ENCODE data around the gene TMEM132A. TPM values are rescaled to one million over a fixed set of nuclear protein-coding genes. Genes with fewer than 3 reads are reported as not detected.

Gene TMEM132A
- total and polyA plus RNA-seq, 4 donors = 0.60 to 1.6 (median 1.1) TPM

DNA sequence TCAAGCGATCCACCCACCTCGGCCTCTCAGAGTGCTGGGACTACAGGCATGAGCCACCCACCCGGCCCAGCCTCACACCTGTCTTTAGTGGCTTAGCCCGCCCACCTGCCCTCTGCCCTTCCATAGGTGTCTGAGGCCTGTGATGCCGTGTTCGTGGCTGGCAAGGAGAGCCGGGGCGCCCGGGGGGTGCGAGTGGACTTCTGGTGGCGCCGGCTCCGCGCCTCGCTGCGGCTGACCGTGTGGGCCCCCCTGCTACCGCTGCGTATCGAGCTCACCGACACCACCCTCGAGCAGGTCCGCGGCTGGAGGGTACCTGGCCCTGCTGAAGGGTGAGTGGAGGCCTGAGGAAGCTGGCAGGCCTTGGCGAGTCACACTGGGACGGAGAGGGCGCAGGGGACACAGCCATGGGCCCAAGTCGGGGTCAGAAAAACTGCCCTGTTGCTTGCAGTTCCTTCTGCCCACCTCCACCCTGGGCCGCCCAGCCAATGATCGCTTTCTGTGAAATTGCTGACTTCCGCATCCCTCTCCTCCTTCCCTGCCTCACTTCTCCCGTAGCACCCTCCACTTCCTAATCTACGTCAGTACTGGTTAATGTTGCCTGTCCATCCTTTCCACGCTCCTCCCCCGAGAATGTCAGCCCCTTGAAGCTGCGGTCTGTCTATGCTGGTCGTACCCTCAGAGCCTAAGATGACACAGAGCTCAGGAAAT lies 9.3 kb downstream of the TMEM132A start:
- TF ChIP-seq HNF4G (IDR thresholded peaks at IDR 0.05) (no peak), RAD21 (IDR thresholded peaks at IDR 0.05) (no peak), JUND (IDR thresholded peaks at IDR 0.05) (no peak), RXRA (IDR thresholded peaks at IDR 0.05) (no peak), MAX (IDR thresholded peaks at IDR 0.05) (no peak), NR2F2 (IDR thresholded peaks at IDR 0.05) (no peak), FOXA2 (IDR thresholded peaks at IDR 0.05) (no peak), EGR1 (IDR thresholded peaks at IDR 0.05; ENCODE audit: low read depth in 2 of 2) (no peak), GABPA (IDR thresholded peaks at IDR 0.05 in 1 of 2, conservative IDR thresholded peaks at IDR 0.05 in 1 of 2) (no peak), HNF4A (conservative IDR thresholded peaks at IDR 0.05) (no peak)
- TF ChIP-seq, protein P1, sequence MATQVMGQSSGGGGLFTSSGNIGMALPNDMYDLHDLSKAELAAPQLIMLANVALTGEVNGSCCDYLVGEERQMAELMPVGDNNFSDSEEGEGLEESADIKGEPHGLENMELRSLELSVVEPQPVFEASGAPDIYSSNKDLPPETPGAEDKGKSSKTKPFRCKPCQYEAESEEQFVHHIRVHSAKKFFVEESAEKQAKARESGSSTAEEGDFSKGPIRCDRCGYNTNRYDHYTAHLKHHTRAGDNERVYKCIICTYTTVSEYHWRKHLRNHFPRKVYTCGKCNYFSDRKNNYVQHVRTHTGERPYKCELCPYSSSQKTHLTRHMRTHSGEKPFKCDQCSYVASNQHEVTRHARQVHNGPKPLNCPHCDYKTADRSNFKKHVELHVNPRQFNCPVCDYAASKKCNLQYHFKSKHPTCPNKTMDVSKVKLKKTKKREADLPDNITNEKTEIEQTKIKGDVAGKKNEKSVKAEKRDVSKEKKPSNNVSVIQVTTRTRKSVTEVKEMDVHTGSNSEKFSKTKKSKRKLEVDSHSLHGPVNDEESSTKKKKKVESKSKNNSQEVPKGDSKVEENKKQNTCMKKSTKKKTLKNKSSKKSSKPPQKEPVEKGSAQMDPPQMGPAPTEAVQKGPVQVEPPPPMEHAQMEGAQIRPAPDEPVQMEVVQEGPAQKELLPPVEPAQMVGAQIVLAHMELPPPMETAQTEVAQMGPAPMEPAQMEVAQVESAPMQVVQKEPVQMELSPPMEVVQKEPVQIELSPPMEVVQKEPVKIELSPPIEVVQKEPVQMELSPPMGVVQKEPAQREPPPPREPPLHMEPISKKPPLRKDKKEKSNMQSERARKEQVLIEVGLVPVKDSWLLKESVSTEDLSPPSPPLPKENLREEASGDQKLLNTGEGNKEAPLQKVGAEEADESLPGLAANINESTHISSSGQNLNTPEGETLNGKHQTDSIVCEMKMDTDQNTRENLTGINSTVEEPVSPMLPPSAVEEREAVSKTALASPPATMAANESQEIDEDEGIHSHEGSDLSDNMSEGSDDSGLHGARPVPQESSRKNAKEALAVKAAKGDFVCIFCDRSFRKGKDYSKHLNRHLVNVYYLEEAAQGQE (IDR thresholded peaks at IDR 0.05) = no peak
- TF ChIP-seq, protein P2, sequence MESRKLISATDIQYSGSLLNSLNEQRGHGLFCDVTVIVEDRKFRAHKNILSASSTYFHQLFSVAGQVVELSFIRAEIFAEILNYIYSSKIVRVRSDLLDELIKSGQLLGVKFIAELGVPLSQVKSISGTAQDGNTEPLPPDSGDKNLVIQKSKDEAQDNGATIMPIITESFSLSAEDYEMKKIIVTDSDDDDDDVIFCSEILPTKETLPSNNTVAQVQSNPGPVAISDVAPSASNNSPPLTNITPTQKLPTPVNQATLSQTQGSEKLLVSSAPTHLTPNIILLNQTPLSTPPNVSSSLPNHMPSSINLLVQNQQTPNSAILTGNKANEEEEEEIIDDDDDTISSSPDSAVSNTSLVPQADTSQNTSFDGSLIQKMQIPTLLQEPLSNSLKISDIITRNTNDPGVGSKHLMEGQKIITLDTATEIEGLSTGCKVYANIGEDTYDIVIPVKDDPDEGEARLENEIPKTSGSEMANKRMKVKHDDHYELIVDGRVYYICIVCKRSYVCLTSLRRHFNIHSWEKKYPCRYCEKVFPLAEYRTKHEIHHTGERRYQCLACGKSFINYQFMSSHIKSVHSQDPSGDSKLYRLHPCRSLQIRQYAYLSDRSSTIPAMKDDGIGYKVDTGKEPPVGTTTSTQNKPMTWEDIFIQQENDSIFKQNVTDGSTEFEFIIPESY (IDR thresholded peaks at IDR 0.05) = no peak
- TF ChIP-seq, protein P3, sequence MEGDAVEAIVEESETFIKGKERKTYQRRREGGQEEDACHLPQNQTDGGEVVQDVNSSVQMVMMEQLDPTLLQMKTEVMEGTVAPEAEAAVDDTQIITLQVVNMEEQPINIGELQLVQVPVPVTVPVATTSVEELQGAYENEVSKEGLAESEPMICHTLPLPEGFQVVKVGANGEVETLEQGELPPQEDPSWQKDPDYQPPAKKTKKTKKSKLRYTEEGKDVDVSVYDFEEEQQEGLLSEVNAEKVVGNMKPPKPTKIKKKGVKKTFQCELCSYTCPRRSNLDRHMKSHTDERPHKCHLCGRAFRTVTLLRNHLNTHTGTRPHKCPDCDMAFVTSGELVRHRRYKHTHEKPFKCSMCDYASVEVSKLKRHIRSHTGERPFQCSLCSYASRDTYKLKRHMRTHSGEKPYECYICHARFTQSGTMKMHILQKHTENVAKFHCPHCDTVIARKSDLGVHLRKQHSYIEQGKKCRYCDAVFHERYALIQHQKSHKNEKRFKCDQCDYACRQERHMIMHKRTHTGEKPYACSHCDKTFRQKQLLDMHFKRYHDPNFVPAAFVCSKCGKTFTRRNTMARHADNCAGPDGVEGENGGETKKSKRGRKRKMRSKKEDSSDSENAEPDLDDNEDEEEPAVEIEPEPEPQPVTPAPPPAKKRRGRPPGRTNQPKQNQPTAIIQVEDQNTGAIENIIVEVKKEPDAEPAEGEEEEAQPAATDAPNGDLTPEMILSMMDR (IDR thresholded peaks at IDR 0.05; ENCODE audit: low read depth, low read length, missing input control) = no peak
- Histone ChIP-seq H3K4me3 (ENCODE audit: low read depth in 1 of 3, low read length in 3 of 3) (no peak overlapping the region), H3K9me3 (ENCODE audit: control insufficient read depth in 4 of 4, low read length in 3 of 4) (no peaks in the 10 kb centered on the region), H3K9ac (ENCODE audit: low read depth in 1 of 2, low read length in 2 of 2) (no peak overlapping the region), H3K36me3 (ENCODE audit: control insufficient read depth in 4 of 4, insufficient read depth in 3 of 4, low read depth in 1 of 4, low read length in 3 of 4) (peaks cover 0 to 4% (median 1%) of the 10 kb centered on the region in 4 donors), H3K27ac (ENCODE audit: low read depth in 1 of 2, low read length in 2 of 2) (no peak overlapping the region), H3K27me3 (ENCODE audit: control insufficient read depth in 4 of 4, insufficient read depth in 4 of 4, low read length in 3 of 4) (no peaks in the 10 kb centered on the region), H3K4me1 (ENCODE audit: control insufficient read depth in 4 of 4, insufficient read depth in 4 of 4, low read length in 3 of 4) (no peaks in the 10 kb centered on the region)
- DNase-seq (ENCODE audit: low spot score) = no peak
- WGBS = 92% methylated on average over 37 of the region's 37 CpGs

DNA sequence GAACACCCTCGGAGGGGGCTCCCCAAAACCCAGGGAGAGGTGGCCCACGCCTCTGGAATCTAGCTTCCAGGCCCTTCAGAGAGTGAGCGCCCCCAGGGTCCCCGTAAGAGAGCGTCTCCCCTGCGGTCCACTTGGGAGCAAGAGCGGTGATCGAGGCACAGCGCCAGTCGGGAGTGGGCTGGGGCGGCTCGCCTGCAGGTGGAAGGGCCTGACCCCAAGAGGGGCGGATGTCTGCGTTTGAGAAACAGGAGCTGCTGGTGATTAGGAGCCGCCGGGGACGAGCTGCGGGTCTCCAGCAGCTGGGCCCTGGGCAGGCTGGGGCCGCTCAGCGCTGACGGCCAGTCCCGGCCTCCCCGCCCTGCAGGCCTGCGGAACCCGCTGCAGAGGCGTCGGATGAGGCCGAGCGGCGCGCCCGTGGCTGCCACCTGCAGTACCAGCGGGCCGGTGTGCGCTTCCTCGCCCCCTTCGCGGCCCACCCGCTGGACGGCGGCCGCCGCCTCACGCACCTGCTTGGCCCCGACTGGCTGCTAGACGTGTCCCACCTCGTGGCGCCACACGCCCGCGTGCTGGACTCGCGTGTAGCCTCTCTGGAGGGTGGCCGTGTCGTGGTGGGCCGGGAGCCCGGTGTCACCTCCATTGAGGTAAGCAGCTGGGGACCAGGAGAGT lies 10.0 kb downstream of the TMEM132A start:
- H3K27ac ChIP-seq (ENCODE audit: low read depth in 1 of 2, low read length in 2 of 2) = no peak overlapping the region
- no peak for TF ChIP-seq JUND (IDR thresholded peaks at IDR 0.05)
- no peak overlapping the region for H3K4me3 ChIP-seq (ENCODE audit: low read depth in 1 of 3, low read length in 3 of 3)
- no peaks in the 10 kb centered on the region for H3K4me1 ChIP-seq (ENCODE audit: control insufficient read depth in 4 of 4, insufficient read depth in 4 of 4, low read length in 3 of 4)
- peaks cover 0 to 10% (median 4%) of the 10 kb centered on the region in 4 donors for H3K36me3 ChIP-seq (ENCODE audit: control insufficient read depth in 4 of 4, insufficient read depth in 3 of 4, low read depth in 1 of 4, low read length in 3 of 4)
- no peaks in the 10 kb centered on the region for H3K9me3 ChIP-seq (ENCODE audit: control insufficient read depth in 4 of 4, low read length in 3 of 4)
- WGBS = 93% methylated on average over 57 of the region's 57 CpGs
- no peak overlapping the region for H3K9ac ChIP-seq (ENCODE audit: low read depth in 1 of 2, low read length in 2 of 2)
- no peaks in the 10 kb centered on the region for H3K27me3 ChIP-seq (ENCODE audit: control insufficient read depth in 4 of 4, insufficient read depth in 4 of 4, low read length in 3 of 4)
- no peak for DNase-seq (ENCODE audit: low spot score)
